Natural killer cell (primary cell): ENCODE measurements around the gene BOC. TPM values are rescaled to one million over a fixed set of nuclear protein-coding genes. Genes with fewer than 3 reads are reported as not detected.

Experiments used
- ATAC-seq, 3 donors: fragments of 150-1000 bp in 2 of 3; fragments of 200-7000 bp in 1 of 3; cut with Tn5 transposase; 1 replicate in 1 of 3; 2 replicates in 2 of 3; pipeline ENCODE4 v1.10.0; 2021; ENCODE audit warnings: mild to moderate bottlenecking in 2 of 3, moderate library complexity in 2 of 3
- DNase-seq, 2 donors: peaks; one replicate each; pipeline versions ENCODE4 v3.0.0 to v3.0.0-alpha.2; 2013 to 2021; ENCODE audit warnings: mixed read lengths in 1 of 2
- H3K27ac ChIP-seq: one replicate; pipeline ENCODE4 v1.5.1; 2013; ENCODE audit warnings: mild to moderate bottlenecking, low read length
- H3K27me3 ChIP-seq: one replicate; pipeline ENCODE4 v1.6.1; 2013; ENCODE audit warnings: low read length; ENCODE audit not compliant: control insufficient read depth, insufficient read depth
- H3K36me3 ChIP-seq: one replicate; pipeline ENCODE4 v1.6.1; 2013; ENCODE audit warnings: low read length; ENCODE audit not compliant: control insufficient read depth, insufficient read depth
- H3K4me1 ChIP-seq: one replicate; pipeline ENCODE4 v1.6.1; 2013; ENCODE audit warnings: low read length; ENCODE audit not compliant: control insufficient read depth, insufficient read depth
- H3K4me3 ChIP-seq: one replicate; pipeline ENCODE4 v1.5.1; 2013; ENCODE audit warnings: low read length
- H3K9me3 ChIP-seq: one replicate; pipeline ENCODE4 v1.6.1; 2013; ENCODE audit warnings: low read length; ENCODE audit not compliant: control insufficient read depth, insufficient read depth
- H3K27ac Mint-ChIP-seq, 2 donors: one replicate each; pipeline ENCODE4 v1.8.0; 2022; ENCODE audit warnings: mild to moderate bottlenecking in 2 of 2, mixed read lengths in 2 of 2, moderate library complexity in 1 of 2
- H3K27me3 Mint-ChIP-seq, 2 donors: one replicate each; pipeline ENCODE4 v1.8.0; 2022; ENCODE audit warnings: low read depth in 2 of 2, mixed read lengths in 2 of 2
- H3K36me3 Mint-ChIP-seq: one replicate; pipeline ENCODE4 v1.8.0; 2022; ENCODE audit warnings: mixed read lengths
- H3K4me1 Mint-ChIP-seq, 2 donors: one replicate each; pipeline ENCODE4 v1.8.0; 2022; ENCODE audit warnings: mixed read lengths in 2 of 2
- H3K4me3 Mint-ChIP-seq: one replicate; pipeline ENCODE4 v1.8.0; 2022; ENCODE audit warnings: mild to moderate bottlenecking, moderate library complexity, mixed read lengths
- H3K9me3 Mint-ChIP-seq, 2 donors: one replicate each; pipeline ENCODE4 v1.8.0; 2022; ENCODE audit warnings: mixed read lengths in 2 of 2
- CTCF ChIP-seq: fragments of 200-600 bp; IDR thresholded peaks from one replicate; pipeline ENCODE4 v1.8.0; 2022; ENCODE audit warnings: antibody characterized with exemption
- WGBS: methylation state at CpG from one replicate; pipeline ENCODE4 v1.1.7; 2013; ENCODE audit warnings: missing lambda C conversion rate; ENCODE audit not compliant: insufficient coverage; 5-methylcytosine and 5-hydroxymethylcytosine counted together
- intact Hi-C: fragments of 100-400 bp; cut with micrococcal nuclease; formaldehyde crosslinking; loops from one replicate; pipeline ENCODE4 v1.14.2; 2022
- total RNA-seq, 4 donors: library from RNA; stranded (reverse); fragments of 120-200 nt in 1 of 4; gene quantifications; one replicate each; pipeline versions ENCODE4 v1.2.3 to v1.2.4, GENCODE V29; 2013 to 2022

Gene BOC
- total RNA-seq, 3 donors from 2014 or later (not counting 1 experiment from before 2014, with no cell fraction given) = 0.10 TPM; not detected in 2

- H3K9me3 ChIP-seq = no peaks in the 10 kb centered on the region
- no peaks in the 10 kb centered on the region for H3K36me3 ChIP-seq
- no peak for TF ChIP-seq CTCF
- H3K36me3 Mint-ChIP-seq = no peaks in the 10 kb centered on the region
- no peaks in the 10 kb centered on the region for H3K9me3 Mint-ChIP-seq
- H3K4me3 Mint-ChIP-seq = no peak overlapping the region
- intact Hi-C loops = no loop called here
- H3K4me1 ChIP-seq = no peaks in the 10 kb centered on the region
- no peak overlapping the region for H3K4me3 ChIP-seq
- ATAC-seq (no peak), DNase-seq (no peak)
- no peaks in the 10 kb centered on the region for H3K4me1 Mint-ChIP-seq
- no peak overlapping the region for H3K27ac ChIP-seq
- no peak overlapping the region for H3K27ac Mint-ChIP-seq
- H3K27me3 ChIP-seq = no peaks in the 10 kb centered on the region
- 95% methylated on average over 2 of the region's 2 CpGs for WGBS
- H3K27me3 Mint-ChIP-seq = peaks cover 8 to 43% of the 10 kb centered on the region in 2 donors
These were observed 51.7 kb downstream of the BOC start for GRCh38 chr3:113263020-113263419.

- no peak for DNase-seq
- H3K27me3 Mint-ChIP-seq = peaks cover 10 to 43% of the 10 kb centered on the region in 2 donors
- H3K4me1 Mint-ChIP-seq = no peaks in the 10 kb centered on the region
- H3K9me3 Mint-ChIP-seq = no peaks in the 10 kb centered on the region
- no peak for ATAC-seq
- Histone ChIP-seq H3K27ac (no peak overlapping the region), H3K36me3 (no peaks in the 10 kb centered on the region), H3K9me3 (no peaks in the 10 kb centered on the region), H3K4me3 (no peak overlapping the region), H3K27me3 (no peaks in the 10 kb centered on the region), H3K4me1 (no peaks in the 10 kb centered on the region)
- intact Hi-C loops = no loop called here
- H3K27ac Mint-ChIP-seq = no peak overlapping the region
- no peaks in the 10 kb centered on the region for H3K36me3 Mint-ChIP-seq
- 90% methylated on average over 3 of the region's 3 CpGs for WGBS
- H3K4me3 Mint-ChIP-seq = no peak overlapping the region
- no peak for TF ChIP-seq CTCF
These were observed 52.4 kb downstream of the BOC start for GRCh38 chr3:113263778-113264177.

- Mint-ChIP-seq H3K4me1 (no peaks in the 10 kb centered on the region), H3K27ac (no peak overlapping the region), H3K4me3 (no peak overlapping the region), H3K36me3 (no peaks in the 10 kb centered on the region), H3K27me3 (peaks cover 10 to 36% of the 10 kb centered on the region in 2 donors), H3K9me3 (no peaks in the 10 kb centered on the region)
- no peak overlapping the region for H3K4me3 ChIP-seq
- TF ChIP-seq CTCF = no peak
- no peak overlapping the region for H3K27ac ChIP-seq
- H3K36me3 ChIP-seq = no peaks in the 10 kb centered on the region
- ATAC-seq = no peak
- 80% methylated on average over 9 of the region's 10 CpGs for WGBS
- intact Hi-C loops = no loop called here
- H3K4me1 ChIP-seq = no peaks in the 10 kb centered on the region
- no peaks in the 10 kb centered on the region for H3K27me3 ChIP-seq
- no peaks in the 10 kb centered on the region for H3K9me3 ChIP-seq
- no peak for DNase-seq
These were observed 53.1 kb downstream of the BOC start for GRCh38 chr3:113264283-113265131.
